ENCODE measurements around the gene CEP112.
"Not testable (repeated sequence)": the region's sequence is repeated elsewhere in the genome, so short reads cannot be mapped to it uniquely, and the experiment has no call there.

DNA sequence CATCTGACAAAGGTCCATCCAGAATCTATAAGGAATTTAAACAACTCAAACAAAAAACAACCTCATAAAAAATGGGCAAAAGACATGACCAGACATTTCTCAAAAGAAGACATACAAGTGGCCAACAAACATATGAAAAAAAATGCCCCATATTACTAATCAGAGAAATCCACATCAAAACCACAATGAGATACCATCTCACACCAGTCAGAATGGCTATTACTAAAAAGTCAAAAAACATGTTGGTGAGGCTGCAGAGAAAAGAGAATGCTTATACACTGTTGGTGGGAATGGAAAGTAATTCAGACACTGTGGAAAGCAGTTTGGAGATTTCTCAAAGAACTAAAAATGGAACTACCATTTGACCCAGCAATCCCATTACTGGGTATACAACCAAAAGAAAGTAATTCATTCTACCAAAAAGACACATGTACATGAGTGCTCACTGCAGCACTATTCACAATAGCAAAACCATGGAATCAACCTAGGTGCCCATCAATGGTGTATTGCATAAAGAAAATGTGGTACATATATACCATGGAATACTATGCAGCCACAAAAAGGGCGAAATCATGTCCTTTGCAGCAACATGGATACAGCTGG lies 409.7 kb downstream of the CEP112 start:
- not testable (repeated sequence) for TF ChIP-seq EZH2phosphoT487 (IDR thresholded peaks at IDR 0.05; ENCODE audit: low read length); EZH2 (optimal IDR thresholded peaks at IDR 0.05; ENCODE audit: low read depth, low read length)
- TF ChIP-seq, protein P1, sequence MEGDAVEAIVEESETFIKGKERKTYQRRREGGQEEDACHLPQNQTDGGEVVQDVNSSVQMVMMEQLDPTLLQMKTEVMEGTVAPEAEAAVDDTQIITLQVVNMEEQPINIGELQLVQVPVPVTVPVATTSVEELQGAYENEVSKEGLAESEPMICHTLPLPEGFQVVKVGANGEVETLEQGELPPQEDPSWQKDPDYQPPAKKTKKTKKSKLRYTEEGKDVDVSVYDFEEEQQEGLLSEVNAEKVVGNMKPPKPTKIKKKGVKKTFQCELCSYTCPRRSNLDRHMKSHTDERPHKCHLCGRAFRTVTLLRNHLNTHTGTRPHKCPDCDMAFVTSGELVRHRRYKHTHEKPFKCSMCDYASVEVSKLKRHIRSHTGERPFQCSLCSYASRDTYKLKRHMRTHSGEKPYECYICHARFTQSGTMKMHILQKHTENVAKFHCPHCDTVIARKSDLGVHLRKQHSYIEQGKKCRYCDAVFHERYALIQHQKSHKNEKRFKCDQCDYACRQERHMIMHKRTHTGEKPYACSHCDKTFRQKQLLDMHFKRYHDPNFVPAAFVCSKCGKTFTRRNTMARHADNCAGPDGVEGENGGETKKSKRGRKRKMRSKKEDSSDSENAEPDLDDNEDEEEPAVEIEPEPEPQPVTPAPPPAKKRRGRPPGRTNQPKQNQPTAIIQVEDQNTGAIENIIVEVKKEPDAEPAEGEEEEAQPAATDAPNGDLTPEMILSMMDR (IDR thresholded peaks at IDR 0.05; ENCODE audit: low read length): not testable (repeated sequence)

Data from MM.1S (cell line).